Endothelial cell of umbilical vein (primary cell): ENCODE results near the gene ATP5IF1. TPM values are rescaled to one million over a fixed set of nuclear protein-coding genes. Genes with fewer than 3 reads are reported as not detected.

ENCODE experiments used
- BruUV-seq: library from RNA; stranded (reverse); fragments of 400-500 nt; replicated peaks from 2 replicates; lab custom pipeline; 2021; lab: Mats Ljungman, UMichigan
- CTCF ChIA-PET: fragments of 300-600, 350-600 bp; sonication (Branson Sonifier 250); formaldehyde crosslinking; loops from one replicate; lab custom pipeline; 2021; ENCODE audit warnings: antibody characterized with exemption, inconsistent platforms; lab: Charles Lee
- POLR2A ChIA-PET: fragments of 300-600, 350-600 bp; sonication (Branson Sonifier 250); formaldehyde crosslinking; loops from one replicate; lab custom pipeline; 2021; ENCODE audit warnings: antibody characterized with exemption, inconsistent platforms; lab: Charles Lee
- DNase-seq: peaks from one replicate; pipeline ENCODE4 v3.0.0-alpha.2; 2011; ENCODE audit warnings: low read depth, low spot score
- FAIRE-seq: peaks from 2 replicates; lab custom pipeline; 2011; peaks lifted over from hg19 to GRCh38; lab: Jason Lieb, UNC
- H2AFZ ChIP-seq: 2 replicates; pipeline ENCODE4 v1.6.0; 2012; ENCODE audit warnings: low read depth, low read length, control low read depth, inconsistent platforms
- H3K27ac ChIP-seq: 2 replicates; pipeline ENCODE4 v1.5.1; 2011; ENCODE audit warnings: low read depth, mild to moderate bottlenecking, control low read depth, low read length, moderate library complexity; ENCODE audit not compliant: insufficient read depth
- H3K27me3 ChIP-seq, 2 experiments: 2 replicates each; pipeline versions ENCODE4 v1.6.0 to v1.6.1; 2011; ENCODE audit warnings: low read length in 2 of 2, mixed read lengths in 1 of 2; ENCODE audit not compliant: control insufficient read depth in 2 of 2, insufficient read depth in 2 of 2
- H3K36me3 ChIP-seq, 2 experiments: 2 replicates in 1 of 2; 3 replicates in 1 of 2; pipeline ENCODE4 v1.5.1; 2011; ENCODE audit warnings: low read length in 2 of 2, mild to moderate bottlenecking in 1 of 2, moderate library complexity in 1 of 2; ENCODE audit not compliant: control insufficient read depth in 2 of 2, insufficient read depth in 2 of 2; ENCODE audit errors: extremely low read depth in 1 of 2
- H3K4me1 ChIP-seq: 3 replicates; pipeline ENCODE4 v1.5.1; 2011; ENCODE audit warnings: mild to moderate bottlenecking, low read length; ENCODE audit not compliant: control insufficient read depth, insufficient read depth; ENCODE audit errors: extremely low read depth
- H3K4me2 ChIP-seq: 2 replicates; pipeline ENCODE4 v1.6.1; 2011; ENCODE audit warnings: low read length, control low read depth, mixed read lengths; ENCODE audit not compliant: insufficient read depth
- H3K4me3 ChIP-seq, 3 experiments: fragments of 200-600 bp in 1 of 3; sonication (generic), shearing (Covaris generic) in 1 of 3; replicated peaks in 1 of 3; 2 replicates each; pipeline ENCODE4 v1.5.1; 2011 to 2016; ENCODE audit warnings: control low read depth in 3 of 3, low read length in 3 of 3, mild to moderate bottlenecking in 2 of 3, inconsistent platforms in 1 of 3, low read depth in 1 of 3, moderate library complexity in 1 of 3; ENCODE audit not compliant: insufficient read depth in 1 of 3
- H3K79me2 ChIP-seq: 2 replicates; pipeline ENCODE4 v1.6.0; 2012; ENCODE audit warnings: low read length, inconsistent platforms; ENCODE audit not compliant: control insufficient read depth, insufficient read depth
- H3K9ac ChIP-seq: replicated peaks from 2 replicates; pipeline ENCODE3; 2011; ENCODE audit warnings: low read length, control low read depth; ENCODE audit not compliant: insufficient read depth; ENCODE audit errors: extremely low read depth
- H3K9me1 ChIP-seq: replicated peaks from 3 replicates; pipeline ENCODE4 v1.6.0; 2011; ENCODE audit warnings: mild to moderate bottlenecking, low read length; ENCODE audit not compliant: control insufficient read depth, insufficient read depth; ENCODE audit errors: extremely low read depth
- H3K9me3 ChIP-seq: replicated peaks from 2 replicates; pipeline ENCODE4 v1.5.1; 2012; ENCODE audit warnings: low read length, inconsistent platforms; ENCODE audit not compliant: control insufficient read depth, insufficient read depth
- H4K20me1 ChIP-seq: replicated peaks from 2 replicates; pipeline ENCODE3; 2011; ENCODE audit warnings: mild to moderate bottlenecking, low read length; ENCODE audit not compliant: control insufficient read depth, insufficient read depth; ENCODE audit errors: extremely low read depth
- CTCF ChIP-seq, 2 donors: IDR thresholded peaks; 1 replicate in 1 of 2; 2 replicates in 1 of 2; pipeline ENCODE4 v1.5.1; 2011; ENCODE audit warnings: low read length in 2 of 2, mild to moderate bottlenecking in 2 of 2, moderate library complexity in 2 of 2, control low read depth in 1 of 2, inconsistent platforms in 1 of 2, low read depth in 1 of 2; ENCODE audit not compliant: insufficient read depth in 1 of 2; ENCODE audit errors: extremely low read depth in 1 of 2
- EZH2 ChIP-seq: IDR thresholded peaks from 2 replicates; pipeline ENCODE4 v1.6.1; 2012; ENCODE audit warnings: borderline replicate concordance, low read depth, mild to moderate bottlenecking, moderate library complexity, low read length, inconsistent platforms; ENCODE audit not compliant: severe bottlenecking
- FOS ChIP-seq: IDR thresholded peaks from 2 replicates; pipeline ENCODE4 v1.6.1; 2011; ENCODE audit warnings: mild to moderate bottlenecking, low read length, moderate library complexity, borderline replicate concordance; ENCODE audit not compliant: insufficient read depth
- GATA2 ChIP-seq: IDR thresholded peaks from 2 replicates; pipeline ENCODE4 v1.7.0; 2011; ENCODE audit warnings: low read depth, mild to moderate bottlenecking, moderate library complexity, mixed read lengths, low read length; ENCODE audit not compliant: insufficient read length, insufficient read depth
- JUN ChIP-seq: IDR thresholded peaks from 2 replicates; pipeline ENCODE4 v1.6.1; 2011; ENCODE audit warnings: borderline replicate concordance, low read depth; ENCODE audit not compliant: insufficient read length, insufficient read depth
- MAX ChIP-seq: IDR thresholded peaks from 2 replicates; pipeline ENCODE4 v1.6.1; 2011; ENCODE audit not compliant: insufficient read depth, insufficient read length
- MYC ChIP-seq: IDR thresholded peaks from one replicate; pipeline ENCODE4 v1.6.1; 2011; ENCODE audit warnings: mild to moderate bottlenecking, low read depth, low read length
- POLR2AphosphoS5 ChIP-seq: IDR thresholded peaks from 2 replicates; pipeline ENCODE4 v1.6.1; 2012; ENCODE audit warnings: low read depth, mild to moderate bottlenecking, control low read depth, low read length, moderate library complexity; ENCODE audit not compliant: insufficient read depth
- dilution Hi-C: fragments of 300-500 bp; cut with MboI; formaldehyde crosslinking; loops from one replicate; pipeline ENCODE4 v1.15.0; 2019; ENCODE audit warnings: low sequenced_read_pairs; ENCODE audit not compliant: extremely low pct_ligation_motif_present
- intact Hi-C: fragments of 100-400 bp; cut with micrococcal nuclease; formaldehyde crosslinking; loops from one replicate; pipeline ENCODE4 v1.10.0; 2022
- polyA plus RNA-seq, 4 experiments: library from polyadenylated mRNA; depleted of rRNA in 3 of 4; stranded (reverse) in 3 of 4; unstranded in 1 of 4; fragments of >200 nt; gene quantifications; 2 replicates each; pipeline versions ENCODE4 v1.2.1 to v1.2.3, GENCODE V29; 2011 to 2012; ENCODE audit warnings: missing spikeins in 1 of 4
- total RNA-seq: library from RNA; stranded (reverse); gene quantifications from 2 replicates; pipeline ENCODE4 v1.2.3, GENCODE V29; 2021

Gene ATP5IF1
- total and polyA plus RNA-seq, 2 donors (not counting 3 experiments of a cell fraction or from before 2014, with no cell fraction given): 133 to 243 TPM

GRCh38 chr1:28190996-28191645 is 44.8 kb upstream of the ATP5IF1 start:
- intact Hi-C loops (no loop called here), dilution Hi-C loops (no loop called here)
- no peaks in the 10 kb centered on the region for H3K27me3 ChIP-seq
- DNase-seq (peak; percentile 24), FAIRE-seq (no peak)
- no peaks in the 10 kb centered on the region for H3K9me1 ChIP-seq
- H3K4me2 ChIP-seq: no peak overlapping the region
- no peaks in the 10 kb centered on the region for H3K79me2 ChIP-seq
- no peaks in the 10 kb centered on the region for H3K9me3 ChIP-seq
- peaks cover 3% of the 10 kb centered on the region for H3K4me1 ChIP-seq
- TF ChIP-seq GATA2 (no peak), JUN (no peak), CTCF (IDR thresholded peaks at IDR 0.05; ENCODE audit: extremely low read depth in 1 of 2, insufficient read depth in 1 of 2, low read depth in 1 of 2, low read length in 2 of 2) (no peak), MYC (no peak), EZH2 (no peak), FOS (no peak), POLR2AphosphoS5 (no peak), MAX (no peak)
- ChIA-PET CTCF (interaction anchor here (1.2 to 1.3 kb wide), 2 partner anchors 99 to 334 kb away, joined by 3 to 5 read pairs; no protein-coding TSS in a partner anchor), POLR2A (no interaction called here)
- no peak overlapping the region for H3K9ac ChIP-seq
- H3K27ac ChIP-seq: no peak overlapping the region
- BruUV-seq: no TSS peak
- H3K4me3 ChIP-seq: no peak overlapping the region
- no peaks in the 10 kb centered on the region for H4K20me1 ChIP-seq
- peak overlapping the region; percentile 99 for H2AFZ ChIP-seq
- H3K36me3 ChIP-seq: no peaks in the 10 kb centered on the region
